GM23338 (cell line): ENCODE results near the gene GPD2. TPM values are rescaled to one million over a fixed set of nuclear protein-coding genes. Genes with fewer than 3 reads are reported as not detected.

Experiments used
- ATAC-seq: fragments of 200-7000 bp; cut with Tn5 transposase; 3 replicates; pipeline ENCODE4 v1.9.1; 2020
- DNase-seq: peaks from one replicate; pipeline ENCODE4 v3.0.0-alpha.2; 2015; ENCODE audit warnings: low spot score
- H2AFZ ChIP-seq: fragments of 200-600 bp; sonication (generic); 2 replicates; pipeline ENCODE4 v1.8.0; 2016; ENCODE audit warnings: antibody characterized with exemption, mild to moderate bottlenecking, moderate library complexity
- H3F3A ChIP-seq: fragments of 200-600 bp; sonication (generic); replicated peaks from 2 replicates; pipeline ENCODE4 v1.8.0; 2017; ENCODE audit warnings: antibody characterized with exemption, mixed run types, low read depth
- H3K27ac ChIP-seq: fragments of 200-600 bp; sonication (generic); 2 replicates; pipeline ENCODE4 v1.6.1; 2016; ENCODE audit warnings: low read depth
- H3K27me3 ChIP-seq: fragments of 200-600 bp; sonication (generic); 2 replicates; pipeline ENCODE4 v1.8.0; 2016; ENCODE audit warnings: mild to moderate bottlenecking, mixed run types, moderate library complexity; ENCODE audit not compliant: insufficient read depth
- H3K36me3 ChIP-seq: fragments of 200-600 bp; sonication (generic); 2 replicates; pipeline ENCODE4 v1.8.0; 2016; ENCODE audit warnings: mild to moderate bottlenecking; ENCODE audit not compliant: insufficient read depth
- H3K4me1 ChIP-seq: fragments of 200-600 bp; sonication (generic); 2 replicates; pipeline ENCODE4 v1.8.0; 2016; ENCODE audit warnings: mild to moderate bottlenecking, moderate library complexity; ENCODE audit not compliant: insufficient read depth
- H3K4me2 ChIP-seq: fragments of 200-600 bp; sonication (generic); 2 replicates; pipeline ENCODE4 v1.7.1; 2017; ENCODE audit warnings: mixed run types
- H3K4me3 ChIP-seq: fragments of 200-600 bp; sonication (generic); 2 replicates; pipeline ENCODE4 v1.6.1; 2016; ENCODE audit warnings: mixed run types
- H3K79me2 ChIP-seq: fragments of 200-600 bp; sonication (generic); replicated peaks from 2 replicates; pipeline ENCODE4 v1.8.0; 2017; ENCODE audit warnings: mild to moderate bottlenecking; ENCODE audit not compliant: insufficient read depth
- H3K9me2 ChIP-seq: fragments of 200-600 bp; sonication (generic); 2 replicates; pipeline ENCODE4 v1.8.0; 2017; ENCODE audit not compliant: insufficient read depth
- H4K20me1 ChIP-seq: fragments of 200-600 bp; sonication (generic); replicated peaks from 2 replicates; pipeline ENCODE4 v1.8.0; 2017; ENCODE audit warnings: mild to moderate bottlenecking; ENCODE audit not compliant: insufficient read depth
- H3K27ac Mint-ChIP-seq: 2 replicates; pipeline ENCODE4 v1.8.0; 2020; ENCODE audit warnings: inconsistent platforms, mild to moderate bottlenecking, moderate library complexity, mixed read lengths
- H3K27me3 Mint-ChIP-seq: 3 replicates; pipeline ENCODE4 v1.8.0; 2022; ENCODE audit warnings: low read depth, mild to moderate bottlenecking, moderate library complexity, mixed read lengths, inconsistent platforms; ENCODE audit not compliant: insufficient read depth, poor library complexity
- H3K36me3 Mint-ChIP-seq: 3 replicates; pipeline ENCODE4 v1.8.0; 2021; ENCODE audit warnings: low read depth, mild to moderate bottlenecking, inconsistent platforms, moderate library complexity, mixed read lengths
- H3K4me1 Mint-ChIP-seq: 3 replicates; pipeline ENCODE4 v1.8.0; 2020; ENCODE audit warnings: mild to moderate bottlenecking, inconsistent platforms, mixed read lengths
- H3K4me3 Mint-ChIP-seq: 3 replicates; pipeline ENCODE4 v1.8.0; 2021; ENCODE audit warnings: moderate library complexity, mild to moderate bottlenecking, inconsistent platforms, mixed read lengths
- H3K9me3 Mint-ChIP-seq: 3 replicates; pipeline ENCODE4 v1.8.0; 2020; ENCODE audit warnings: moderate library complexity, mild to moderate bottlenecking, inconsistent platforms, mixed read lengths
- CREB1 ChIP-seq: fragments of 250-450 bp; sonication (Bioruptor Pico); IDR thresholded peaks from 2 replicates; pipeline ENCODE4 v1.5.0; 2020; ENCODE audit warnings: low read depth, mild to moderate bottlenecking, moderate library complexity
- CTCF ChIP-seq, 2 experiments: fragments of 200-600 bp in 1 of 2; sonication (generic) in 1 of 2; conservative IDR thresholded peaks; 2 replicates each; pipeline versions ENCODE4 v1.5.1 to v1.6.1; 2016 to 2017; ENCODE audit warnings: antibody characterized with exemption in 2 of 2, low read depth in 2 of 2, mild to moderate bottlenecking in 2 of 2, moderate library complexity in 1 of 2
- ETS1 ChIP-seq: IDR thresholded peaks from 2 replicates; pipeline ENCODE4 v1.6.1; 2016; ENCODE audit warnings: antibody characterized with exemption
- EZH2phosphoT487 ChIP-seq: fragments of 200-600 bp; sonication (generic); IDR thresholded peaks from one replicate; pipeline ENCODE4 v1.8.1; 2018; ENCODE audit warnings: antibody characterized with exemption; ENCODE audit not compliant: unreplicated experiment
- JUNB ChIP-seq: IDR thresholded peaks from one replicate; pipeline ENCODE4 v1.6.1; 2016; ENCODE audit warnings: antibody characterized with exemption; ENCODE audit not compliant: unreplicated experiment
- NANOG ChIP-seq: IDR thresholded peaks from 2 replicates; pipeline ENCODE4 v1.6.1; 2016; ENCODE audit warnings: antibody characterized with exemption, borderline replicate concordance
- POLR2AphosphoS5 ChIP-seq: IDR thresholded peaks from 2 replicates; pipeline ENCODE4 v1.6.1; 2016; ENCODE audit warnings: antibody characterized with exemption, low read depth
- REST ChIP-seq: IDR thresholded peaks from one replicate; pipeline ENCODE4 v1.6.1; 2018; ENCODE audit warnings: antibody characterized with exemption; ENCODE audit not compliant: unreplicated experiment
- STAT1 ChIP-seq: IDR thresholded peaks from one replicate; pipeline ENCODE4 v1.6.1; 2016; ENCODE audit warnings: antibody characterized with exemption; ENCODE audit not compliant: unreplicated experiment
- ZNF114 ChIP-seq: fragments of 250-450 bp; sonication (Bioruptor Pico); IDR thresholded peaks from 2 replicates; pipeline ENCODE4 v1.5.0; 2020; ENCODE audit warnings: mild to moderate bottlenecking, moderate library complexity
- ZNF331 ChIP-seq: fragments of 250-450 bp; sonication (Bioruptor Pico); IDR thresholded peaks from 2 replicates; pipeline ENCODE4 v1.5.0; 2020; ENCODE audit warnings: low read depth, mild to moderate bottlenecking, moderate library complexity
- polyA plus RNA-seq: library from polyadenylated mRNA; unstranded; fragments of >200 nt; fragmentation: Nextera tagmentation; extraction: Ambion mirVana; gene quantifications from 2 replicates; pipeline ENCODE4 v1.2.1, GENCODE V29; 2016
- total RNA-seq: library from RNA; depleted of rRNA; stranded (reverse); fragments of >200 nt; shearing (Covaris generic); gene quantifications from 2 replicates; pipeline ENCODE4 v1.2.3, GENCODE V29; 2014

Gene GPD2
- total and polyA plus RNA-seq, 2 experiments from 2014 or later = 9.4 to 67.4 TPM

GRCh38 chr2:156600196-156600595, 164.0 kb downstream of the GPD2 start:
- ATAC-seq (no peak), DNase-seq (no peak)
- Histone ChIP-seq H3K4me1 (no peaks in the 10 kb centered on the region; the same call in none of the 2 replicates), H3K27me3 (no peaks in the 10 kb centered on the region), H3K4me3 (no peak overlapping the region), H3K27ac (no peak overlapping the region), H3K9me2 (no peaks in the 10 kb centered on the region), H3K36me3 (no peaks in the 10 kb centered on the region), H3K4me2 (no peak overlapping the region), H4K20me1 (no peaks in the 10 kb centered on the region), H3F3A (no peaks in the 10 kb centered on the region), H2AFZ (no peak overlapping the region), H3K79me2 (no peaks in the 10 kb centered on the region)
- Mint-ChIP-seq H3K36me3 (no peaks in the 10 kb centered on the region), H3K4me1 (peaks cover 17% of the 10 kb centered on the region; the same call in 2 of the 3 replicates), H3K9me3 (no peaks in the 10 kb centered on the region), H3K27ac (no peak overlapping the region), H3K4me3 (no peak overlapping the region), H3K27me3 (peaks cover 3% of the 10 kb centered on the region)
- TF ChIP-seq ZNF331 (CRISPR knock-in tag) (no peak), REST (no peak), JUNB (no peak), CREB1 (CRISPR knock-in tag) (no peak), NANOG (no peak)

- Histone ChIP-seq H3K27ac (no peak overlapping the region), H4K20me1 (no peaks in the 10 kb centered on the region), H3K4me2 (no peak overlapping the region), H3K79me2 (no peaks in the 10 kb centered on the region), H3K4me1 (no peaks in the 10 kb centered on the region; the same call in none of the 2 replicates), H3F3A (no peaks in the 10 kb centered on the region), H3K27me3 (no peaks in the 10 kb centered on the region), H3K36me3 (no peaks in the 10 kb centered on the region), H3K4me3 (no peak overlapping the region), H2AFZ (no peak overlapping the region), H3K9me2 (no peaks in the 10 kb centered on the region)
- no peaks in the 10 kb centered on the region for H3K36me3 Mint-ChIP-seq
- no peak overlapping the region for H3K27ac Mint-ChIP-seq
- H3K4me1 Mint-ChIP-seq = peaks cover 15% of the 10 kb centered on the region; the same call in 2 of the 3 replicates
- ATAC-seq = no peak
- no peaks in the 10 kb centered on the region for H3K9me3 Mint-ChIP-seq
- DNase-seq = no peak
- H3K27me3 Mint-ChIP-seq = peaks cover 3% of the 10 kb centered on the region
- no peak overlapping the region for H3K4me3 Mint-ChIP-seq
- TF ChIP-seq EZH2phosphoT487 (no peak), JUNB (no peak), CTCF (conservative IDR thresholded peaks at IDR 0.05; ENCODE audit: low read depth in 2 of 2) (no peak), STAT1 (no peak), ETS1 (no peak), ZNF114 (CRISPR knock-in tag) (no peak), POLR2AphosphoS5 (no peak)
Measured at GRCh38 chr2:156601855-156602551, 165.8 kb downstream of the GPD2 start.
